ENCODE data around the gene TRMU.
"Not testable (repeated sequence)": the region's sequence is repeated elsewhere in the genome, so short reads cannot be mapped to it uniquely, and the experiment has no call there.

Gene TRMU

GRCh38 chr22:46299101-46299500 lies 36.4 kb upstream of the TRMU start:
- peak; percentile 56 for DNase-seq (ENCODE audit: low read depth, low spot score)

GRCh38 chr22:46300491-46300890 lies 35.0 kb upstream of the TRMU start:
- DNase-seq (ENCODE audit: low read depth, low spot score) = no peak

- DNase-seq (ENCODE audit: low read depth, low spot score) = no peak
Measured at GRCh38 chr22:46303347-46303965, 32.1 kb upstream of the TRMU start.

- no peak for DNase-seq (ENCODE audit: low read depth, low spot score)
Measured at GRCh38 chr22:46308283-46308988, 27.1 kb upstream of the TRMU start.

- no peak for DNase-seq (ENCODE audit: low read depth, low spot score)
Measured at GRCh38 chr22:46309526-46310085, 25.9 kb upstream of the TRMU start.

- DNase-seq (ENCODE audit: low read depth, low spot score) = no peak
Measured at GRCh38 chr22:46312056-46312455, 23.5 kb upstream of the TRMU start.

- not testable (repeated sequence) for DNase-seq (ENCODE audit: low read depth, low spot score)
Measured at GRCh38 chr22:46312848-46313247, 22.7 kb upstream of the TRMU start.

- DNase-seq (ENCODE audit: low read depth, low spot score) = no peak
Measured at GRCh38 chr22:46315976-46316375, 19.5 kb upstream of the TRMU start.

- no peak for DNase-seq (ENCODE audit: low read depth, low spot score)
Measured at GRCh38 chr22:46317646-46318045, 17.9 kb upstream of the TRMU start.

GRCh38 chr22:46318576-46318975 lies 16.9 kb upstream of the TRMU start:
- no peak for DNase-seq (ENCODE audit: low read depth, low spot score)

- DNase-seq (ENCODE audit: low read depth, low spot score) = no peak
Measured at GRCh38 chr22:46319319-46319718, 16.2 kb upstream of the TRMU start.

- DNase-seq (ENCODE audit: low read depth, low spot score) = no peak
Measured at GRCh38 chr22:46320166-46320710, 15.3 kb upstream of the TRMU start.

- no peak for DNase-seq (ENCODE audit: low read depth, low spot score)
Measured at GRCh38 chr22:46320716-46321386, 14.7 kb upstream of the TRMU start.

- no peak for DNase-seq (ENCODE audit: low read depth, low spot score)
Measured at GRCh38 chr22:46322711-46323110, 12.8 kb upstream of the TRMU start.

- no peak for DNase-seq (ENCODE audit: low read depth, low spot score)
Measured at GRCh38 chr22:46323162-46323561, 12.4 kb upstream of the TRMU start.

GRCh38 chr22:46326066-46326680 lies 9.3 kb upstream of the TRMU start:
- no peak for DNase-seq (ENCODE audit: low read depth, low spot score)

- no peak for DNase-seq (ENCODE audit: low read depth, low spot score)
Measured at GRCh38 chr22:46327691-46328465, 7.6 kb upstream of the TRMU start.

- no peak for DNase-seq (ENCODE audit: low read depth, low spot score)
Measured at GRCh38 chr22:46328797-46329196, 6.7 kb upstream of the TRMU start.

- DNase-seq (ENCODE audit: low read depth, low spot score) = no peak
Measured at GRCh38 chr22:46329616-46330015, 5.9 kb upstream of the TRMU start.

- no peak for DNase-seq (ENCODE audit: low read depth, low spot score)
Measured at GRCh38 chr22:46330426-46330825, 5.1 kb upstream of the TRMU start.

GRCh38 chr22:46331496-46331895 lies 4.0 kb upstream of the TRMU start:
- DNase-seq (ENCODE audit: low read depth, low spot score) = no peak

Measured in ELF-1 (cell line).